T-helper 2 cell treated with Interferon-gamma antibody and Interleukin-4, amounts not matched to agents 5 μg/mL and 100 μg/mL, for 36 hours (primary cell): ENCODE measurements around the gene EPHA4.

Source experiments
- DNase-seq: peaks from one replicate; pipeline ENCODE4 v3.0.0; 2021; ENCODE audit warnings: low spot score
- H3K27ac Mint-ChIP-seq: one replicate; pipeline ENCODE4 v1.8.0; 2021; ENCODE audit warnings: mild to moderate bottlenecking, mixed read lengths
- H3K27me3 Mint-ChIP-seq: one replicate; pipeline ENCODE4 v1.8.0; 2021; ENCODE audit warnings: low read depth, mixed read lengths
- H3K36me3 Mint-ChIP-seq: one replicate; pipeline ENCODE4 v1.8.0; 2021; ENCODE audit warnings: low read depth, mixed read lengths
- H3K4me1 Mint-ChIP-seq: one replicate; pipeline ENCODE4 v1.8.0; 2021; ENCODE audit warnings: low read depth, mixed read lengths
- H3K4me3 Mint-ChIP-seq: one replicate; pipeline ENCODE4 v1.8.0; 2022; ENCODE audit warnings: mild to moderate bottlenecking, moderate library complexity, mixed read lengths
- H3K9me3 Mint-ChIP-seq: one replicate; pipeline ENCODE4 v1.8.0; 2021; ENCODE audit warnings: mixed read lengths

EPHA4 gene

DNA sequence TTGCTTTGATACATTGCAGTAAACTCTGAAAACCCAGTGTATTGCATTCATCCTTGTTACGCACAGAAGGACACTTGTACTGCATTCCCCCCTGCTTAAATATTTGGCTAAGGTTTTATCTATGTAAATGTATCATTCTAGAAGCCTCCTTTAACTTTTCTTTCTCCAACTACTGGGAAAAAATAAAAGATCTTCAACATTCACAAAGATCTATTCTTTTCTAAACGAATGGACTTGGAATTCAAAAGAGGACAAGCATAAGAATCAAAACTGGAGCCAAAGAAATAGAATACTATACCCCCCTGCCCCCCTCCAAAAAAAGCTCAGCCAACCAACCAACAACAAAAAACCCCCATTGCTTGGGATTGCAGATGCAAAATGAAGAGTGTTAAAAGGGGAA lies 136.9 kb downstream of the EPHA4 start:
- H3K36me3 Mint-ChIP-seq, result no peaks in the 10 kb centered on the region
- H3K4me3 Mint-ChIP-seq, result no peak overlapping the region
- H3K9me3 Mint-ChIP-seq, result no peaks in the 10 kb centered on the region
- no peak for DNase-seq
- no peak overlapping the region for H3K27ac Mint-ChIP-seq
- H3K27me3 Mint-ChIP-seq, result peaks cover 2% of the 10 kb centered on the region
- no peaks in the 10 kb centered on the region for H3K4me1 Mint-ChIP-seq

DNA sequence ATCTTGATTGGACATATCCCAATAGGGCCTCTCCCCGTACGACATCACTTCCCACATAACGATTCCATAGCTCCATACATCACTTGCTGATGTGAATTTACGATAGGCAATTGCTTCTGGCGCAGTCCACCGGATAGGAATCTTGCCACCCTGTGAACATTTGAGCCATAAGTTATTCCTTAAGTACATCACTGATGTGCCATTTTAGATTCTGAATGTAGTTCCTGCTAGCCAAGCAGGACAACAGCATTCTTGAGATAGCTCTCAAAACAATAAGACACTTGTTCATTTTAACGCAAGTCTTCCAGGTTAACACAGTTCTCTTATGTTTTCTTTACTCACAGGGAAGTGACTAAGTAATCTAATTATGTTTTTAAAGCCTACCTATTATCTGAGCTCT lies 138.0 kb downstream of the EPHA4 start:
- no peak for DNase-seq
- H3K4me3 Mint-ChIP-seq, result no peak overlapping the region
- no peaks in the 10 kb centered on the region for H3K4me1 Mint-ChIP-seq
- no peaks in the 10 kb centered on the region for H3K9me3 Mint-ChIP-seq
- H3K27me3 Mint-ChIP-seq, result peaks cover 2% of the 10 kb centered on the region
- no peaks in the 10 kb centered on the region for H3K36me3 Mint-ChIP-seq
- H3K27ac Mint-ChIP-seq, result no peak overlapping the region

DNA sequence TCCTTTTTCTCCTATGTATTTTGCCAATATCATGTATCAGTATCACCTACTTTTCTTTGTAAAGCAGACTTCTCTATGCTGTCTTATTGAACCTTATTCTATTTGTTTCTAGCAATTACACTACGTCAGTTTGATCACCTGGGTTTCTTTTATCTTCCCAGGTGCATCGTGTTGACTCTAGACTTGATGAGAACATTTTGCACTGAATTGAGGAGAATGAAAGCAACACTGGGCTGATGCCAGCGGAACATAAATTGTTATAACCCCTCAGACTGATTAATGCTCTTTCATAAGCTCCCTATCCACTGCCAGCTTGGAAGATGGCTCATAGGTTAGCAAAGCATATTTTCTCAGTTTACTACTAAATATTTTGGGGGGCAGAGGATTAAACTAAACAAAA lies 140.6 kb downstream of the EPHA4 start:
- H3K27ac Mint-ChIP-seq, result no peak overlapping the region
- no peak overlapping the region for H3K4me3 Mint-ChIP-seq
- no peaks in the 10 kb centered on the region for H3K4me1 Mint-ChIP-seq
- no peaks in the 10 kb centered on the region for H3K9me3 Mint-ChIP-seq
- DNase-seq, result no peak
- H3K36me3 Mint-ChIP-seq, result no peaks in the 10 kb centered on the region
- H3K27me3 Mint-ChIP-seq, result peaks cover 2% of the 10 kb centered on the region

DNA sequence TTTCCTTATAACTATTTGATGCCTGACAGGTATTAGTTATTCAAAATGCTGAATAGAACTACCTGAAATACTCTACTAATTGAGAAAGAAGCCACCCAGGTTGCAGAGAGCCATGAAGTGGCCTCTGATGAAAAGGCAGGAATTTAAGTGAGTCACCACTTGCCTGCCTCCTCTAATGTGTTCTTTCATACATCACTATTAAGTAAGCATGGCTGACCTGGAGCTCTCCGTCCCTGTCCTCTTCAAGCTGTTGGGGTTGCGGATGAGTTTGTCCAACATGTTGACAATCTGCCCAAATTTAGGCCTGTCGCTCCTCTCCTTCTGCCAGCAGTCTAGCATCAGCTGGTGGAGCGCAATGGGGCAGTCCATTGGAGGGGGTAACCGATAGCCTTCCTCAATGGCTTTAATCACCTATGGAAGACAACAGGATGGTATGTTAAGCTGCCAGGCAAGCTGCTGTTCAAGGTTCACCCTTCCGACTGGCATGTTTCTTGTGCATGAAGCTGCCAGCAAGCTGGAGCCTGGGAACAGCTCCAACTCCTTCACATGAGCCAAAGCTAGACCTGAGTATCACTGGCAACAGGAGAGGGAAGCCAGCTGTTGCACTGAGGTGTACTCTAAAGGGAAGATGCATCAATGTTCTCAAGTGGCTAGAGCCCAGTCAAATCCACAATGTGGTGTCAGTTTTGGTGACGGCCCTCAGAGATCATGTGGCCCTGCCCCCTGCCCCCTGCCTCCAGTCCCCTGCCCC lies 142.2 kb downstream of the EPHA4 start:
- Mint-ChIP-seq H3K36me3 (no peaks in the 10 kb centered on the region), H3K27ac (no peak overlapping the region), H3K4me1 (no peaks in the 10 kb centered on the region), H3K4me3 (no peak overlapping the region), H3K27me3 (no peaks in the 10 kb centered on the region), H3K9me3 (no peaks in the 10 kb centered on the region)
- DNase-seq, result no peak

DNA sequence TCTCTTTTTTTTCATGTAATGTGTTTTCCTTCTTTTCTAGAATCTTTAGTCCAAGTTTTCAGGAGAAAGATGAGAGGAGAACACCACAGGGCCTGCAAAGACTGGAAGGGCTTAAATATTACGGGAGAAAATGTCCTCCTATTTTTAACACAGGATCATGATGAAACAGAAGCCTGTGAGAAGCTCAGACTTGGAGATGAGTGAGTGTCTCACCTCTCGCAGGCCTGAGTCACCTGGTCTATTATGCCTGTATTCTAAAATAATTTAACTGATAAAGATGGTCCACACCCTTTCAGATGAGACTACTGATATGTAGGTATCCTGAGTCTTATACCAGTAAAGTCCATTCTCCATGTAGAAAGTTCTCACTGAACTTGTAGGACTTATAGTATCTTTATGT lies 143.2 kb downstream of the EPHA4 start:
- Mint-ChIP-seq H3K4me3 (no peak overlapping the region), H3K4me1 (no peaks in the 10 kb centered on the region), H3K9me3 (no peaks in the 10 kb centered on the region), H3K27me3 (no peaks in the 10 kb centered on the region), H3K27ac (no peak overlapping the region), H3K36me3 (no peaks in the 10 kb centered on the region)
- DNase-seq, result no peak

DNA sequence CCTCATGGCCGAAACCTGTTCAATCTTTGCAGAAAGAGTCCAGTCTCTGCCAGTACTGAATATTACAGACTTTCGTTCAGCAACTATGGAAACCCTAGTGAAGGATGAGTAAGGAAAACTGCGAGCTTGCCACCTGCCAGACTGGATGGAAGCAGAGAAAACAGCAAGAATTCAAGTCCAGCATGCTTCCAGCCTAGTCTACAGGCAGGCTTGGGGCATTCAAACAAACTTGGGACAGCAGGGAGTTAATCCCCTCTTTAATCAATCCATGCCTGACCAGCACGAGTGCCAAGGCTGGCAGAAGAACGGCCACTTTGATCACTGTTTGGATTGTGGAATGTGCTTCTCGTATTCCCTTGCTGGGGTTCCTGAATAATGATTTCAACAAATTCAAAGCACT lies 145.2 kb downstream of the EPHA4 start:
- no peak overlapping the region for H3K27ac Mint-ChIP-seq
- H3K4me1 Mint-ChIP-seq, result no peaks in the 10 kb centered on the region
- H3K36me3 Mint-ChIP-seq, result no peaks in the 10 kb centered on the region
- DNase-seq, result no peak
- H3K9me3 Mint-ChIP-seq, result no peaks in the 10 kb centered on the region
- H3K4me3 Mint-ChIP-seq, result no peak overlapping the region
- no peaks in the 10 kb centered on the region for H3K27me3 Mint-ChIP-seq

DNA sequence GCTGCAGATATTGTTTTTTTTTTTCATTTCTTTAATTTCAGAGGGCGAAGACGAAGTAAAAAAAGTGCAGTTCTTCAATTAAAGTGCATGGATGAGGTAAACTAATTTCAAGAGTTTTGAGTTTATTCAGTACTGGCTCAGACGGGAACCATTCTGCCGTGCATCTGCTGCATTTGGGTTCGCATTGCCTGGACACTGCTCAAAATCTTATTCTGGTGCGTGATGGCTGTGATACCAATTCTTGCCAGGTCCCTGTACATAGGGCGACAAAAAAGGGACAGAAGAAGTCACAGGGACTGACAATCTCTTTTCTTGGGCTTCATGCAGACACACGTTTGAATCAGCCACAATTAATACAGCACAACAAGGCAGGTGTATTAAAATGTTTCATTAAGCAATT lies 146.2 kb downstream of the EPHA4 start:
- Mint-ChIP-seq H3K4me3 (no peak overlapping the region), H3K36me3 (no peaks in the 10 kb centered on the region), H3K9me3 (no peaks in the 10 kb centered on the region), H3K27me3 (no peaks in the 10 kb centered on the region), H3K4me1 (no peaks in the 10 kb centered on the region), H3K27ac (no peak overlapping the region)
- no peak for DNase-seq

DNA sequence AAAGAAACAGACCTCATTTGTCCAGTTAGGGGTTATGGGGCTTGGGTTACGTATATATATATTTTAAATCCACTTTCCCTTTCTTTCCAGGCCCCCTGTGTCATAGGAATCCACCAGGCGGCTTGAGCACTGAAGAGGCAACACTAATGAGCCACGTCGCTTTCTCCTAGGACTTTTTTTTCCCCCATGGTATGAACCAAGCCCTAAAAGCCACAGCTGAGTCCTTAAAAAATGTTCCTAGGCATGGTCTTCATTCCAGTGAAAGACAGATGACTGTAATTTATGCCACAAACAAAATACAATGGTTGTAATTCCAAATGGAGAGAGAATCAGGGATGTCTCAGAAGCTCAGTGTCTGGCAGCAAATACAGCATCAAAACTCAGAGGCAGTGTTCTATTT lies 146.8 kb downstream of the EPHA4 start:
- Mint-ChIP-seq H3K27ac (no peak overlapping the region), H3K4me1 (peaks cover 1% of the 10 kb centered on the region), H3K36me3 (no peaks in the 10 kb centered on the region), H3K9me3 (no peaks in the 10 kb centered on the region), H3K4me3 (no peak overlapping the region), H3K27me3 (no peaks in the 10 kb centered on the region)
- DNase-seq, result no peak

DNA sequence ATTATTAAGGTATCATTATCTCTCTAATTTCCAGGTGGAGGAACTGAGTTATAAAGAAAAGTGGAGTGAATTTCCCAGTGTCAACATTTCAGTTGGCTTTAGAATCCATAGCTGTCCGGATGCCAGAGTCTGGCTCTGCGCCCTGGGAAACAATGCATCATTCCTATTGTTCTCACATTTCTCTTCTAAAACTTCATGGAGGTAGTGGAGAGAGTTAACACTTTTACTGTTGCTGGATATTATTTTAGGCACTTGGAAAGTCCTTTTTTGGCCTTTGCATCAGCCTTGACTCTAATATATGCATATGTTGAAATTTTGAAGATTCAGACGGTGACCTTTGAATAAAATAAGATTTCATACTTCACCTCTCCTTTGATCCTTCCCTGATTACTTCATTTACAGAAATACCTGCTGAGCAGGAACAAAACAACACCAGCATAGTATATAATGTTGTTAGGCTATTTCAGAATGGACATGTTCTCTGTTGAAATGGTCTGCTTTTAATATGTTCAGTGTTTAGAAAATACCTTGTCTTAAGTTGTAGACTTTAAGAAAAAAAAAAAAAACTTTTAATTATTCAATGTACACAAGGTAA lies 148.8 kb downstream of the EPHA4 start:
- DNase-seq, result no peak
- H3K9me3 Mint-ChIP-seq, result no peaks in the 10 kb centered on the region
- no peak overlapping the region for H3K4me3 Mint-ChIP-seq
- peaks cover 10% of the 10 kb centered on the region for H3K4me1 Mint-ChIP-seq
- no peaks in the 10 kb centered on the region for H3K27me3 Mint-ChIP-seq
- H3K36me3 Mint-ChIP-seq, result no peaks in the 10 kb centered on the region
- H3K27ac Mint-ChIP-seq, result no peak overlapping the region

DNA sequence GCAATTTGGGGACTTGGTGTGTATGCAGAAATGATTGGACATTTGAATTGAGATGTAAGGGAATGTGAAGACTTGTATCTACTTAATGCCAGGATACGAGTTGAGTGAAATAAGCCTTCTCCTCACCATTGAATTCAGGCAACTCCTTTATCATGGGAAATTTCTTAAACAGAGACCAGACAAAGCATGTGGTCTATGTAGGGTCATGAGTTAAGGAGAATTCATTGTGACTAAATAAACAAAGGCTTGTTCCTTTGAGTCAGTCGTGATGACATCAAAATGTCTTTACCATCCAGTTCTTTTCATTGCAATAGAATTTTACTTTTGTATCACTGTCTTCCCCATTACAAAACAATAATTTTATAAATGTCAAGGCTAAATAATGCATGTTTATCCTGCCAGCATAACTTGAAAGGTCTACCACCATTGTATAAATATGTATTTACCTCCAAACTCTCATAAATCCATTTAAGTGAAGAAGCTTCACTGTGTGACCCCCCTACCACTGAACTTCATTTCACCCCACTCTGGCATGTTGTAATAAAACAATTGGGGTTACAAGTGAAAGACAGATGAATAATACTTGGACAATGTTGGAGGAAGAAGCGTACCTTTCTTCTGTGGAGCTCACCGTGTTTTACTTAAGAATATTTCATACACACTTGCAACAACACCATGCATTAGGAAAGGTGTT lies 149.4 kb downstream of the EPHA4 start:
- no peak overlapping the region for H3K4me3 Mint-ChIP-seq
- H3K27me3 Mint-ChIP-seq, result no peaks in the 10 kb centered on the region
- H3K4me1 Mint-ChIP-seq, result peaks cover 10% of the 10 kb centered on the region
- H3K36me3 Mint-ChIP-seq, result no peaks in the 10 kb centered on the region
- DNase-seq, result no peak
- no peaks in the 10 kb centered on the region for H3K9me3 Mint-ChIP-seq
- no peak overlapping the region for H3K27ac Mint-ChIP-seq

DNA sequence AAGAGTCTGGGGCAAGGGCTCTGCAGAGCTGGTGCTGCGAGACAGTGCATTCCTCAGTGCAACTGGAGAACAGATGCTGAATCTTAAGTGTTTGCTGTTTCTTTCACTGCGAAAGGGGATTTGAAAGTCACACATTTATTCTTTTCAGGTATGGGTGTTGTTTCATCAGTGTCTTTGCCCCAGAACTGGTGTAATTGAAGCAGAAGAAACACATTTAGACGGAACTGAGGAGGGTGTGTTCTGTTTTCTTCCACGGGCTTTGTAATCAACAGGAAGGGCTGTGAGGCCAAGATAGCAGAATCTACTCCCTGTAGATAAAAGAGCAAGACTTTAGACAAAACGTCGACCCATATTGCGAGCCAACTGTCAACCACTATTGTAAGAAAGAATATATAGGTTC lies 151.9 kb downstream of the EPHA4 start:
- peak overlapping the region; percentile 29 for H3K4me3 Mint-ChIP-seq
- H3K9me3 Mint-ChIP-seq, result no peaks in the 10 kb centered on the region
- H3K36me3 Mint-ChIP-seq, result no peaks in the 10 kb centered on the region
- no peaks in the 10 kb centered on the region for H3K27me3 Mint-ChIP-seq
- H3K27ac Mint-ChIP-seq, result peak overlapping the region; percentile 74
- H3K4me1 Mint-ChIP-seq, result peaks cover 10% of the 10 kb centered on the region
- DNase-seq, result no peak

DNA sequence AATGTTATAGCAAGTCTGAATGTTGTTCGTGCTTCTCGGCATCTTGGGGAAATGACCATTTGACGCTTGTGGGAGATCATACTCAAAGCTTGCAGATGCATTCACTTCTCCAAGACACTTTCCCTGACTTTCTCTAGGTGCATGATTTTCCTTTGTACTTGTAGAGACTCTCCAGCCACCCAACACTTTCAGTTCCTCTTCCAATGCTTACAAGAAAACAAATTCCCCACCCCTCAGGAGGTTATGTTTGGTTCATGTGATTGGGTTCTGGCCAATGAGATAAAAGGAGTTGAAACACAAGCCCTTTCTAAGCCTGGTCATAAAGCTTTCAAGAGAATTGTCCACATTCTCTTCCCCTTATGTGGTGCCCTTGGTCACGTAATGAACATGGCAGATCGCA lies 156.3 kb downstream of the EPHA4 start:
- no peak for DNase-seq
- Mint-ChIP-seq H3K27me3 (no peaks in the 10 kb centered on the region), H3K4me1 (peaks cover 10% of the 10 kb centered on the region), H3K27ac (no peak overlapping the region), H3K36me3 (no peaks in the 10 kb centered on the region), H3K4me3 (no peak overlapping the region), H3K9me3 (no peaks in the 10 kb centered on the region)

DNA sequence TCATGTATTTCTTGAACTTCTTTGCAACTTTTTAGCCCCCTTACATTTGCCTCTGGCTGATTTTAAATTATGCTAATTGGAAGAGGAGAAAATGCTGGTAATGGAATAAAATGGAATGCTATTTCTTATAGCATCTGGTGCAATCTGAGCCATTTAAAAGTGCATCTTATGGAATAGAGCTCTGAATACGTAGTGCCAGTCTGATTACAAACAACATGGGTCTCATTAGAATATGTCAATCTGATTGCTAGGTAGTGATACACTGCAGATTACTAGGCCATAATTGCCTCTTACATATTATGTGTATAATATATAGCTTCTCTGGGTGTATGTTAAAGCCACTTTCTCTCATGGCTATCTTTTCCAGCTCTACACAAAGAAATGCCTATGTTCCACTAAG lies 159.1 kb downstream of the EPHA4 start:
- Mint-ChIP-seq H3K27me3 (peaks cover 2% of the 10 kb centered on the region), H3K4me3 (no peak overlapping the region), H3K4me1 (no peaks in the 10 kb centered on the region), H3K9me3 (no peaks in the 10 kb centered on the region), H3K36me3 (no peaks in the 10 kb centered on the region), H3K27ac (no peak overlapping the region)
- DNase-seq, result no peak

DNA sequence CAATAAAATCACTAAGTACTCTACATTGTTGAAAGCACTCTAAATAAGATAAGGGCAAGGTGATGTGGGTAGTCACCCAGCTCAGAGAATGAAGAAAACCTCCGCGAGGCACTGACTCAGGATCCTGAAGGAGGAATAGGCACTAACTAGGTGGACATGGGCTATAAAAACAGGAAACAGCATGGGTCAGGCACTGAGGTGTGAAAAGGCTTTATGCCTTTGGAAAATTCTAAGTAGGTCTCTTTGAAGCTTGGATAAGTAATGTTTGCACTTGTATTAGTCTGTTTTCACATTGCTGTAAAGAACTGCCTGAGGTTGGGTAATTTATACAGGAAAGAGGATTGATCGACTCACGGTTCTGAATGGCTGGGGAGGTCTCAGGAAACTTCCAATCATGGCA lies 161.6 kb downstream of the EPHA4 start:
- H3K4me1 Mint-ChIP-seq, result no peaks in the 10 kb centered on the region
- no peak for DNase-seq
- peaks cover 2% of the 10 kb centered on the region for H3K27me3 Mint-ChIP-seq
- H3K27ac Mint-ChIP-seq, result no peak overlapping the region
- H3K9me3 Mint-ChIP-seq, result peaks cover 3% of the 10 kb centered on the region
- no peak overlapping the region for H3K4me3 Mint-ChIP-seq
- H3K36me3 Mint-ChIP-seq, result no peaks in the 10 kb centered on the region
